ENCODE results near the gene SF3A2. TPM values are rescaled to one million over a fixed set of nuclear protein-coding genes. Genes with fewer than 3 reads are reported as not detected.

Gene SF3A2
- total and polyA plus RNA-seq, 2 experiments from 2014 or later: 67.7 to 128 TPM

DNA sequence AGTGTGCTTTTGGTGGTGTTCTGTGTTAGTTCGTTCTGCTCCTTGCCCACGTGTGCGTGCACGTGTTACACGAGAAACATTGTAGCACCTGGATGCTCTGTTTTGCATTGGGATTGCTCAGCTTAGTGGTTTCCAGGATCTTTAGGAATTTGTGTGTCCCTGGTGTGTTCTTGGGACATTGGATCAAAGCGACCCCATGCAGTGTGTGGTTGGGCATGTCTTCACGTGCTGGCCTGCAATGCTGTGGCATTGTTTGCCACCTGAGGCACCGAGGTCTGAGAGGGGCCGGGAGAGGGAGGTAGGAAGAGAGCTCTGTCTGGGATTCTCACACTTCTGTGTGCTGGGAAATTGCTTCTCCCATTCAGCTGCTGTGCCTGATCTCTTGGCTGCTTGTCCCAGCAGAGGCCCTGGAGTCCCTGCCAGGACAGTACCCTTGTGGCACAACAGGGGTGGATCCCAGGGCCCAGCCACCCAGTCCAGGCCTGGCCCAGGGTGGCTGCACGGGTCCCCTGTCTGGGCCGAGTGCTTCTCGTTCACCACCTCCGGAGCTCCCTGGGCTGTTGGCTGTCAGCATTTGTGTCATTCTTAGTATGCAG, 11.8 kb upstream of the SF3A2 start:
- no peaks in the 10 kb centered on the region for H3K9me3 Mint-ChIP-seq
- H3K79me2 ChIP-seq (replicated peaks; ENCODE audit: insufficient read depth): no peaks in the 10 kb centered on the region

DNA sequence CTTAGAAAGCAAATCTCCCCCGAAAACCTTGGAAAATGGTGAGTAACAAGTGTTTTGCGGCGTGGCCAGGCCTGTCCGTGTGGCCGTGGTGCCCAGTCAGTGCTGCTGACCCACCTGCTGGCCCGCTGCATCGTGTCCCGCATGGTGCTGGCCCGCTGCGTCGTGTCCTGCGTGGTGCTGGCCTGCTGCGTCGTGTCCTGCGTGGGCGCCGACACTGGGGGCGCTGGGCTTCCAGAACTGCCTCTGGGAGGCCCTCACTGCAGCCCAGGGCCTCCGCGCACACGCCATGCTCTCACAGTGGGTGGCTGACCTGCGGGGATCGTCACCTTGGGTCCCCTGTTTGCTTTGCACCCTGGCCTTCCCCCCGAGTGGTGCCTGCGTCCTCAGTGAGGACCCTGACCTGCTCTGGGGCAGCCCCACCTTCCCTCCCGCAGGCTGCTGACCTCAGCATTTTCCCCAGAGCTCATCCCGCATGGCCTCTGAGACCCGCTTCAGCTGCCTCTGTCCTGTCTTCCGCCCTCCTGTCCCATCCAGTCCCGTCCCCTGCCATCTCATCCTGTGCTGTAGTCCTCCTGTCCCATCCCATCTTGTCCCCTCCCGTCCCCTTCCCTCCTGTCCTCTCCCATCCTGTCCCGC, 11.1 kb upstream of the SF3A2 start:
- Mint-ChIP-seq H3K4me1 (no peaks in the 10 kb centered on the region), H3K4me3 (no peak overlapping the region)
- TF ChIP-seq ZNF331 (CRISPR knock-in tag; IDR thresholded peaks at IDR 0.05; ENCODE audit: low read depth) (no peak), NANOG (IDR thresholded peaks at IDR 0.05; ENCODE audit: borderline replicate concordance) (no peak), EZH2phosphoT487 (IDR thresholded peaks at IDR 0.05; ENCODE audit: unreplicated experiment) (no peak), STAT1 (IDR thresholded peaks at IDR 0.05; ENCODE audit: unreplicated experiment) (no peak), CREB1 (CRISPR knock-in tag; IDR thresholded peaks at IDR 0.05; ENCODE audit: low read depth) (no peak), JUNB (IDR thresholded peaks at IDR 0.05; ENCODE audit: unreplicated experiment) (no peak)
- TF ChIP-seq, protein P1, sequence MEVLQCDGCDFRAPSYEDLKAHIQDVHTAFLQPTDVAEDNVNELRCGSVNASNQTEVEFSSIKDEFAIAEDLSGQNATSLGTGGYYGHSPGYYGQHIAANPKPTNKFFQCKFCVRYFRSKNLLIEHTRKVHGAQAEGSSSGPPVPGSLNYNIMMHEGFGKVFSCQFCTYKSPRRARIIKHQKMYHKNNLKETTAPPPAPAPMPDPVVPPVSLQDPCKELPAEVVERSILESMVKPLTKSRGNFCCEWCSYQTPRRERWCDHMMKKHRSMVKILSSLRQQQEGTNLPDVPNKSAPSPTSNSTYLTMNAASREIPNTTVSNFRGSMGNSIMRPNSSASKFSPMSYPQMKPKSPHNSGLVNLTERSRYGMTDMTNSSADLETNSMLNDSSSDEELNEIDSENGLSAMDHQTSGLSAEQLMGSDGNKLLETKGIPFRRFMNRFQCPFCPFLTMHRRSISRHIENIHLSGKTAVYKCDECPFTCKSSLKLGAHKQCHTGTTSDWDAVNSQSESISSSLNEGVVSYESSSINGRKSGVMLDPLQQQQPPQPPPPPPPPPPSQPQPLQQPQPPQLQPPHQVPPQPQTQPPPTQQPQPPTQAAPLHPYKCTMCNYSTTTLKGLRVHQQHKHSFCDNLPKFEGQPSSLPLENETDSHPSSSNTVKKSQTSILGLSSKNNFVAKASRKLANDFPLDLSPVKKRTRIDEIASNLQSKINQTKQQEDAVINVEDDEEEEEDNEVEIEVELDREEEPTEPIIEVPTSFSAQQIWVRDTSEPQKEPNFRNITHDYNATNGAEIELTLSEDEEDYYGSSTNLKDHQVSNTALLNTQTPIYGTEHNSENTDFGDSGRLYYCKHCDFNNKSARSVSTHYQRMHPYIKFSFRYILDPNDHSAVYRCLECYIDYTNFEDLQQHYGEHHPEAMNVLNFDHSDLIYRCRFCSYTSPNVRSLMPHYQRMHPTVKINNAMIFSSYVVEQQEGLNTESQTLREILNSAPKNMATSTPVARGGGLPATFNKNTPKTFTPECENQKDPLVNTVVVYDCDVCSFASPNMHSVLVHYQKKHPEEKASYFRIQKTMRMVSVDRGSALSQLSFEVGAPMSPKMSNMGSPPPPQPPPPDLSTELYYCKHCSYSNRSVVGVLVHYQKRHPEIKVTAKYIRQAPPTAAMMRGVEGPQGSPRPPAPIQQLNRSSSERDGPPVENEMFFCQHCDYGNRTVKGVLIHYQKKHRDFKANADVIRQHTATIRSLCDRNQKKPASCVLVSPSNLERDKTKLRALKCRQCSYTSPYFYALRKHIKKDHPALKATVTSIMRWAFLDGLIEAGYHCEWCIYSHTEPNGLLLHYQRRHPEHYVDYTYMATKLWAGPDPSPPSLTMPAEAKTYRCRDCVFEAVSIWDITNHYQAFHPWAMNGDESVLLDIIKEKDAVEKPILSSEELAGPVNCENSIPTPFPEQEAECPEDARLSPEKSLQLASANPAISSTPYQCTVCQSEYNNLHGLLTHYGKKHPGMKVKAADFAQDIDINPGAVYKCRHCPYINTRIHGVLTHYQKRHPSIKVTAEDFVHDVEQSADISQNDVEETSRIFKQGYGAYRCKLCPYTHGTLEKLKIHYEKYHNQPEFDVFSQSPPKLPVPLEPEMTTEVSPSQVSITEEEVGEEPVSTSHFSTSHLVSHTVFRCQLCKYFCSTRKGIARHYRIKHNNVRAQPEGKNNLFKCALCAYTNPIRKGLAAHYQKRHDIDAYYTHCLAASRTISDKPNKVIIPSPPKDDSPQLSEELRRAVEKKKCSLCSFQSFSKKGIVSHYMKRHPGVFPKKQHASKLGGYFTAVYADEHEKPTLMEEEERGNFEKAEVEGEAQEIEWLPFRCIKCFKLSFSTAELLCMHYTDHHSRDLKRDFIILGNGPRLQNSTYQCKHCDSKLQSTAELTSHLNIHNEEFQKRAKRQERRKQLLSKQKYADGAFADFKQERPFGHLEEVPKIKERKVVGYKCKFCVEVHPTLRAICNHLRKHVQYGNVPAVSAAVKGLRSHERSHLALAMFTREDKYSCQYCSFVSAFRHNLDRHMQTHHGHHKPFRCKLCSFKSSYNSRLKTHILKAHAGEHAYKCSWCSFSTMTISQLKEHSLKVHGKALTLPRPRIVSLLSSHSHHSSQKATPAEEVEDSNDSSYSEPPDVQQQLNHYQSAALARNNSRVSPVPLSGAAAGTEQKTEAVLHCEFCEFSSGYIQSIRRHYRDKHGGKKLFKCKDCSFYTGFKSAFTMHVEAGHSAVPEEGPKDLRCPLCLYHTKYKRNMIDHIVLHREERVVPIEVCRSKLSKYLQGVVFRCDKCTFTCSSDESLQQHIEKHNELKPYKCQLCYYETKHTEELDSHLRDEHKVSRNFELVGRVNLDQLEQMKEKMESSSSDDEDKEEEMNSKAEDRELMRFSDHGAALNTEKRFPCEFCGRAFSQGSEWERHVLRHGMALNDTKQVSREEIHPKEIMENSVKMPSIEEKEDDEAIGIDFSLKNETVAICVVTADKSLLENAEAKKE (CRISPR knock-in tag; IDR thresholded peaks at IDR 0.05): no peak
- TF ChIP-seq, protein P2, sequence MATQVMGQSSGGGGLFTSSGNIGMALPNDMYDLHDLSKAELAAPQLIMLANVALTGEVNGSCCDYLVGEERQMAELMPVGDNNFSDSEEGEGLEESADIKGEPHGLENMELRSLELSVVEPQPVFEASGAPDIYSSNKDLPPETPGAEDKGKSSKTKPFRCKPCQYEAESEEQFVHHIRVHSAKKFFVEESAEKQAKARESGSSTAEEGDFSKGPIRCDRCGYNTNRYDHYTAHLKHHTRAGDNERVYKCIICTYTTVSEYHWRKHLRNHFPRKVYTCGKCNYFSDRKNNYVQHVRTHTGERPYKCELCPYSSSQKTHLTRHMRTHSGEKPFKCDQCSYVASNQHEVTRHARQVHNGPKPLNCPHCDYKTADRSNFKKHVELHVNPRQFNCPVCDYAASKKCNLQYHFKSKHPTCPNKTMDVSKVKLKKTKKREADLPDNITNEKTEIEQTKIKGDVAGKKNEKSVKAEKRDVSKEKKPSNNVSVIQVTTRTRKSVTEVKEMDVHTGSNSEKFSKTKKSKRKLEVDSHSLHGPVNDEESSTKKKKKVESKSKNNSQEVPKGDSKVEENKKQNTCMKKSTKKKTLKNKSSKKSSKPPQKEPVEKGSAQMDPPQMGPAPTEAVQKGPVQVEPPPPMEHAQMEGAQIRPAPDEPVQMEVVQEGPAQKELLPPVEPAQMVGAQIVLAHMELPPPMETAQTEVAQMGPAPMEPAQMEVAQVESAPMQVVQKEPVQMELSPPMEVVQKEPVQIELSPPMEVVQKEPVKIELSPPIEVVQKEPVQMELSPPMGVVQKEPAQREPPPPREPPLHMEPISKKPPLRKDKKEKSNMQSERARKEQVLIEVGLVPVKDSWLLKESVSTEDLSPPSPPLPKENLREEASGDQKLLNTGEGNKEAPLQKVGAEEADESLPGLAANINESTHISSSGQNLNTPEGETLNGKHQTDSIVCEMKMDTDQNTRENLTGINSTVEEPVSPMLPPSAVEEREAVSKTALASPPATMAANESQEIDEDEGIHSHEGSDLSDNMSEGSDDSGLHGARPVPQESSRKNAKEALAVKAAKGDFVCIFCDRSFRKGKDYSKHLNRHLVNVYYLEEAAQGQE (IDR thresholded peaks at IDR 0.05; ENCODE audit: unreplicated experiment): no peak
- TF ChIP-seq, protein P3, sequence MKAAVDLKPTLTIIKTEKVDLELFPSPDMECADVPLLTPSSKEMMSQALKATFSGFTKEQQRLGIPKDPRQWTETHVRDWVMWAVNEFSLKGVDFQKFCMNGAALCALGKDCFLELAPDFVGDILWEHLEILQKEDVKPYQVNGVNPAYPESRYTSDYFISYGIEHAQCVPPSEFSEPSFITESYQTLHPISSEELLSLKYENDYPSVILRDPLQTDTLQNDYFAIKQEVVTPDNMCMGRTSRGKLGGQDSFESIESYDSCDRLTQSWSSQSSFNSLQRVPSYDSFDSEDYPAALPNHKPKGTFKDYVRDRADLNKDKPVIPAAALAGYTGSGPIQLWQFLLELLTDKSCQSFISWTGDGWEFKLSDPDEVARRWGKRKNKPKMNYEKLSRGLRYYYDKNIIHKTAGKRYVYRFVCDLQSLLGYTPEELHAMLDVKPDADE (IDR thresholded peaks at IDR 0.05): no peak

More for the DNA sequence above, 11.8 kb upstream of the SF3A2 start:
- Mint-ChIP-seq H3K36me3 (ENCODE audit: low read depth) (peaks cover 32% of the 10 kb centered on the region), H3K27ac (peak overlapping the region; percentile 87), H3K27me3 (ENCODE audit: insufficient read depth, low read depth, poor library complexity) (peaks cover 7% of the 10 kb centered on the region), H3K4me3 (no peak overlapping the region), H3K4me1 (no peaks in the 10 kb centered on the region)
- H3K27ac ChIP-seq (ENCODE audit: low read depth): peak overlapping the region; percentile 78
- no peaks in the 10 kb centered on the region; the same call in 1 of the 2 replicates for H3K36me3 ChIP-seq (ENCODE audit: insufficient read depth)
- H3K27me3 ChIP-seq (ENCODE audit: insufficient read depth): no peaks in the 10 kb centered on the region
- DNase-seq (ENCODE audit: low spot score): no peak
- no peak overlapping the region for H3K4me3 ChIP-seq
- 0 out of 2 replicates have a peak, but pooled peaks cover 4% of the 10 kb centered on the region for H3F3A ChIP-seq (replicated peaks; ENCODE audit: low read depth)
- H3K9me2 ChIP-seq (ENCODE audit: insufficient read depth): no peaks in the 10 kb centered on the region
- H4K20me1 ChIP-seq (replicated peaks; ENCODE audit: insufficient read depth): peaks cover 4% of the 10 kb centered on the region; the same call in 1 of the 2 replicates
- H3K4me2 ChIP-seq: no peak overlapping the region
- H2AFZ ChIP-seq: no peak overlapping the region
- H3K4me1 ChIP-seq (ENCODE audit: insufficient read depth): no peaks in the 10 kb centered on the region
- no peak for ATAC-seq
- TF ChIP-seq EZH2phosphoT487 (IDR thresholded peaks at IDR 0.05; ENCODE audit: unreplicated experiment) (no peak), POLR2AphosphoS5 (IDR thresholded peaks at IDR 0.05; ENCODE audit: low read depth) (no peak)

More for the DNA sequence above, 11.1 kb upstream of the SF3A2 start:
- Histone ChIP-seq H3K4me2 (no peak overlapping the region), H3K4me1 (ENCODE audit: insufficient read depth) (no peaks in the 10 kb centered on the region), H3K27me3 (ENCODE audit: insufficient read depth) (no peaks in the 10 kb centered on the region), H3K36me3 (ENCODE audit: insufficient read depth) (no peaks in the 10 kb centered on the region; the same call in 1 of the 2 replicates), H3K9me2 (ENCODE audit: insufficient read depth) (no peaks in the 10 kb centered on the region), H4K20me1 (replicated peaks; ENCODE audit: insufficient read depth) (peaks cover 5% of the 10 kb centered on the region; the same call in 1 of the 2 replicates), H2AFZ (no peak overlapping the region), H3K4me3 (no peak overlapping the region), H3K79me2 (replicated peaks; ENCODE audit: insufficient read depth) (no peaks in the 10 kb centered on the region), H3F3A (replicated peaks; ENCODE audit: low read depth) (0 out of 2 replicates have a peak, but pooled peaks cover 1% of the 10 kb centered on the region), H3K27ac (ENCODE audit: low read depth) (peak overlapping the region; percentile 78)
- Mint-ChIP-seq H3K36me3 (ENCODE audit: low read depth) (peaks cover 35% of the 10 kb centered on the region), H3K27ac (no peak overlapping the region), H3K9me3 (no peaks in the 10 kb centered on the region), H3K27me3 (ENCODE audit: insufficient read depth, low read depth, poor library complexity) (peaks cover 6% of the 10 kb centered on the region)
- no peak for ATAC-seq
- DNase-seq (ENCODE audit: low spot score): no peak

Measured in GM23338 (cell line).